Measurements from ENCODE around the gene PRF1. TPM values are rescaled to one million over a fixed set of nuclear protein-coding genes. Genes with fewer than 3 reads are reported as not detected.

PRF1 gene
- total and polyA plus RNA-seq, 2 experiments from 2014 or later: 0.13 TPM; not detected in 1

GRCh38 chr10:70595566-70596016 lies 7.0 kb downstream of the PRF1 start:
- Histone ChIP-seq H3F3A (replicated peaks; ENCODE audit: low read depth) (no peaks in the 10 kb centered on the region), H3K4me2 (no peak overlapping the region), H4K20me1 (replicated peaks; ENCODE audit: insufficient read depth) (no peaks in the 10 kb centered on the region), H2AFZ (no peak overlapping the region), H3K36me3 (ENCODE audit: insufficient read depth) (no peaks in the 10 kb centered on the region), H3K27ac (ENCODE audit: low read depth) (no peak overlapping the region), H3K4me3 (no peak overlapping the region), H3K27me3 (ENCODE audit: insufficient read depth) (no peaks in the 10 kb centered on the region), H3K79me2 (replicated peaks; ENCODE audit: insufficient read depth) (no peaks in the 10 kb centered on the region), H3K4me1 (ENCODE audit: insufficient read depth) (peaks cover 6% of the 10 kb centered on the region; the same call in 1 of the 2 replicates), H3K9me2 (ENCODE audit: insufficient read depth) (no peaks in the 10 kb centered on the region; the same call in 1 of the 2 replicates)
- no peak for TF ChIP-seq REST (IDR thresholded peaks at IDR 0.05; ENCODE audit: unreplicated experiment)
- TF ChIP-seq POLR2AphosphoS5 (IDR thresholded peaks at IDR 0.05; ENCODE audit: low read depth): no peak
- TF ChIP-seq ZNF114 (CRISPR knock-in tag; IDR thresholded peaks at IDR 0.05): no peak
- TF ChIP-seq EZH2phosphoT487 (IDR thresholded peaks at IDR 0.05; ENCODE audit: unreplicated experiment): no peak
- no peak for TF ChIP-seq EZH2 (IDR thresholded peaks at IDR 0.05; ENCODE audit: low read depth, unreplicated experiment)
- TF ChIP-seq NANOG (IDR thresholded peaks at IDR 0.05; ENCODE audit: borderline replicate concordance): no peak
- TF ChIP-seq ZNF462 (CRISPR knock-in tag; IDR thresholded peaks at IDR 0.05): no peak
- TF ChIP-seq CREB1 (CRISPR knock-in tag; IDR thresholded peaks at IDR 0.05; ENCODE audit: low read depth): no peak
- TF ChIP-seq CTCF (conservative IDR thresholded peaks at IDR 0.05; ENCODE audit: low read depth in 2 of 2): no peak
- TF ChIP-seq JUNB (IDR thresholded peaks at IDR 0.05; ENCODE audit: unreplicated experiment): no peak
- no peak for TF ChIP-seq STAT1 (IDR thresholded peaks at IDR 0.05; ENCODE audit: unreplicated experiment)
- no peak for TF ChIP-seq ETS1 (IDR thresholded peaks at IDR 0.05)
- TF ChIP-seq ZNF331 (CRISPR knock-in tag; IDR thresholded peaks at IDR 0.05; ENCODE audit: low read depth): no peak
- H3K4me1 Mint-ChIP-seq: peaks cover 21% of the 10 kb centered on the region
- DNase-seq (ENCODE audit: low spot score) (no peak), ATAC-seq (no peak)
- no peak overlapping the region for H3K4me3 Mint-ChIP-seq
- H3K27me3 Mint-ChIP-seq (ENCODE audit: insufficient read depth, low read depth, poor library complexity): peaks cover 4% of the 10 kb centered on the region
- no peak overlapping the region for H3K27ac Mint-ChIP-seq
- no peaks in the 10 kb centered on the region for H3K36me3 Mint-ChIP-seq (ENCODE audit: low read depth)
- no peaks in the 10 kb centered on the region for H3K9me3 Mint-ChIP-seq
